Measurements from ENCODE around the gene C2CD4B. TPM values are rescaled to one million over a fixed set of nuclear protein-coding genes. Genes with fewer than 3 reads are reported as not detected.

Gene C2CD4B
- total RNA-seq, 1 experiment from 2014 or later, result 0.50 TPM

DNA sequence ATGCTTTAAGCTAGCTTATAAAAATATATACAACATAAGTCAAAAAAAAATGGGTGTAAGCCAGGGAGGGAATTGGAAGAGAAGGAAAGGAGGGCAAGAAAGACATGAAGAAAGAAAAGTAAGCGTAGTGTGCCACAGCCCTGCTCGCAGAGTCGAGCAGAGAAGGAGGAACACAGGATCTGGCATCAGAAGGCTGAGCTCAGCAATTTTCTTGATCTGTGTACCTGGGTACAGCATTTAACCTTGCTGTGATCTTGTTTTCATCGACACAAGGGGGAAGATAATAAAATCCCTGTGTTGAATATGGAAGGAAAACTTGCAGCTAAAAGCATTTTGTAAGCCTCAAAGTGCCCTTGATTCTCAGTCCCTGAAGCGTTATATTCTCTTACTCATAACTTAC is 23.7 kb upstream of the C2CD4B start:
- H3K4me3 ChIP-seq (ENCODE audit: low read depth, low read length), result no peak overlapping the region
- Mint-ChIP-seq H3K36me3 (ENCODE audit: insufficient read depth, unreplicated experiment) (no peaks in the 10 kb centered on the region), H3K4me3 (ENCODE audit: unreplicated experiment) (no peak overlapping the region), H3K27ac (ENCODE audit: unreplicated experiment) (no peak overlapping the region), H3K4me1 (ENCODE audit: low read depth, unreplicated experiment) (no peaks in the 10 kb centered on the region), H3K9me3 (ENCODE audit: unreplicated experiment) (no peaks in the 10 kb centered on the region), H3K27me3 (ENCODE audit: insufficient read depth, unreplicated experiment) (peaks cover 11% of the 10 kb centered on the region)
- no peaks in the 10 kb centered on the region for H3K36me3 ChIP-seq (ENCODE audit: control insufficient read depth, insufficient read depth, low read length)
- no peaks in the 10 kb centered on the region for H3K27me3 ChIP-seq (replicated peaks; ENCODE audit: control insufficient read depth, insufficient read depth, low read length)
- intact Hi-C loops (cut with micrococcal nuclease; ENCODE audit: unreplicated experiment), result no loop called here
- no peaks in the 10 kb centered on the region for H3K4me1 ChIP-seq
- ChIA-PET CTCF (no interaction called here), POLR2A (no interaction called here)
- TF ChIP-seq, protein P1, sequence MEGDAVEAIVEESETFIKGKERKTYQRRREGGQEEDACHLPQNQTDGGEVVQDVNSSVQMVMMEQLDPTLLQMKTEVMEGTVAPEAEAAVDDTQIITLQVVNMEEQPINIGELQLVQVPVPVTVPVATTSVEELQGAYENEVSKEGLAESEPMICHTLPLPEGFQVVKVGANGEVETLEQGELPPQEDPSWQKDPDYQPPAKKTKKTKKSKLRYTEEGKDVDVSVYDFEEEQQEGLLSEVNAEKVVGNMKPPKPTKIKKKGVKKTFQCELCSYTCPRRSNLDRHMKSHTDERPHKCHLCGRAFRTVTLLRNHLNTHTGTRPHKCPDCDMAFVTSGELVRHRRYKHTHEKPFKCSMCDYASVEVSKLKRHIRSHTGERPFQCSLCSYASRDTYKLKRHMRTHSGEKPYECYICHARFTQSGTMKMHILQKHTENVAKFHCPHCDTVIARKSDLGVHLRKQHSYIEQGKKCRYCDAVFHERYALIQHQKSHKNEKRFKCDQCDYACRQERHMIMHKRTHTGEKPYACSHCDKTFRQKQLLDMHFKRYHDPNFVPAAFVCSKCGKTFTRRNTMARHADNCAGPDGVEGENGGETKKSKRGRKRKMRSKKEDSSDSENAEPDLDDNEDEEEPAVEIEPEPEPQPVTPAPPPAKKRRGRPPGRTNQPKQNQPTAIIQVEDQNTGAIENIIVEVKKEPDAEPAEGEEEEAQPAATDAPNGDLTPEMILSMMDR (IDR thresholded peaks at IDR 0.05; ENCODE audit: insufficient read depth in 1 of 2, low read depth in 1 of 2, low read length in 1 of 2, severe bottlenecking in 1 of 2, unreplicated experiment in 1 of 2), result no peak
- DNase-seq, result no peak
- no TSS peak for BruUV-seq (replicated peaks)
- H3K9me3 ChIP-seq, result no peaks in the 10 kb centered on the region

DNA sequence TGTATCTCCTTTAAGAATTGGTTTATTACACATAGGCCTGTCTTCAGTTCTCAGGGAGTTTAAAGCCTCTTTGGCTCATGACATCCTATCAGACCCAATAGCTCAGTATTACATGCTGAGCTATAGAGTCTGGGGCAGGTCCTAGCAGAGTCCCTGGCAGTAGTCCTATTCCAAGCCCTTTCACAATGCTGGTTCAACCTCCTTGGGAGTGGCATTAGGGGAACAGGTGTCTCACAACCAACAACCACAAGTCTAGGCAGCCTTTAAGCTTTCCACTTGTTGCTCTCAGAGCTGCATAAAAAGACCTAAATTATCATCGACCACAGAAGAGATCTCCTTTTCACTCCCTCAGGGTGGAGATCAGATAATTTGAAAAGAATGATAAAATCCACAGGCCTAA is 22.8 kb upstream of the C2CD4B start:
- H3K27ac Mint-ChIP-seq (ENCODE audit: unreplicated experiment), result no peak overlapping the region
- H3K27me3 ChIP-seq (replicated peaks; ENCODE audit: control insufficient read depth, insufficient read depth, low read length), result no peaks in the 10 kb centered on the region
- no peak overlapping the region for H3K4me3 ChIP-seq (ENCODE audit: low read depth, low read length)
- no peak overlapping the region for H3K4me3 Mint-ChIP-seq (ENCODE audit: unreplicated experiment)
- no peaks in the 10 kb centered on the region for H3K36me3 ChIP-seq (ENCODE audit: control insufficient read depth, insufficient read depth, low read length)
- intact Hi-C loops (cut with micrococcal nuclease; ENCODE audit: unreplicated experiment), result no loop called here
- peaks cover 11% of the 10 kb centered on the region for H3K27me3 Mint-ChIP-seq (ENCODE audit: insufficient read depth, unreplicated experiment)
- BruUV-seq (replicated peaks), result no TSS peak
- H3K4me1 ChIP-seq, result no peaks in the 10 kb centered on the region
- no peaks in the 10 kb centered on the region for H3K4me1 Mint-ChIP-seq (ENCODE audit: low read depth, unreplicated experiment)
- TF ChIP-seq, protein P1 (IDR thresholded peaks at IDR 0.05; ENCODE audit: insufficient read depth in 1 of 2, low read depth in 1 of 2, low read length in 1 of 2, severe bottlenecking in 1 of 2, unreplicated experiment in 1 of 2), result no peak
- no peaks in the 10 kb centered on the region for H3K9me3 Mint-ChIP-seq (ENCODE audit: unreplicated experiment)
- no peaks in the 10 kb centered on the region for H3K36me3 Mint-ChIP-seq (ENCODE audit: insufficient read depth, unreplicated experiment)
- no peaks in the 10 kb centered on the region for H3K9me3 ChIP-seq
- CTCF ChIA-PET, result no interaction called here
- DNase-seq, result no peak
- POLR2A ChIA-PET, result no interaction called here

DNA sequence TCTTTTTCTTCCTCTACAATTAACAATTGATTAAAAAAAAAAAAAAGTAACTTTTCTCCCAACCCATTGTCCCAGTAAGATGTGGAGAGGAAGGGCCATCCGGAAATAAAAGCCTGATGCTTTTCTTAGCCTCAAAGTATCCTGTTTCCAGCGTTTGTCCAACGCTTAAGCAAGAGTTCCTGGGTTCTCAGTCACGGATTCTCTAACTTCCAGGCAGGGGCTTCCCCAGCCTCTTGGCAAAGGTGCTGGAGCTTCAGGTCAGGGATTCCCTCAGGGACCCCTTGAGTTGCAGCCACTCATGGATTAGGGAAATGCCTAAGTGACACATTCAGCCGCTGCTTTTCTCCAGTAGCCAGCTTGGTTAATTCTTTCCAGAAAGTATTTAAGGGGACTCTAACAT is 22.3 kb upstream of the C2CD4B start:
- Histone ChIP-seq H3K27me3 (replicated peaks; ENCODE audit: control insufficient read depth, insufficient read depth, low read length) (no peaks in the 10 kb centered on the region), H3K4me3 (ENCODE audit: low read depth, low read length) (no peak overlapping the region), H3K9me3 (no peaks in the 10 kb centered on the region), H3K4me1 (no peaks in the 10 kb centered on the region), H3K36me3 (ENCODE audit: control insufficient read depth, insufficient read depth, low read length) (no peaks in the 10 kb centered on the region)
- H3K36me3 Mint-ChIP-seq (ENCODE audit: insufficient read depth, unreplicated experiment), result no peaks in the 10 kb centered on the region
- peaks cover 11% of the 10 kb centered on the region for H3K27me3 Mint-ChIP-seq (ENCODE audit: insufficient read depth, unreplicated experiment)
- CTCF ChIA-PET, result no interaction called here
- intact Hi-C loops (cut with micrococcal nuclease; ENCODE audit: unreplicated experiment), result no loop called here
- H3K9me3 Mint-ChIP-seq (ENCODE audit: unreplicated experiment), result no peaks in the 10 kb centered on the region
- DNase-seq, result no peak
- H3K27ac Mint-ChIP-seq (ENCODE audit: unreplicated experiment), result no peak overlapping the region
- BruUV-seq (replicated peaks), result no TSS peak
- TF ChIP-seq, protein P1 (IDR thresholded peaks at IDR 0.05; ENCODE audit: insufficient read depth in 1 of 2, low read depth in 1 of 2, low read length in 1 of 2, severe bottlenecking in 1 of 2, unreplicated experiment in 1 of 2), result no peak
- no peak overlapping the region for H3K4me3 Mint-ChIP-seq (ENCODE audit: unreplicated experiment)
- H3K4me1 Mint-ChIP-seq (ENCODE audit: low read depth, unreplicated experiment), result no peaks in the 10 kb centered on the region
- POLR2A ChIA-PET, result no interaction called here

All from Caco-2 (cell line).